M059J (cell line): ENCODE measurements around the gene FEM1B. TPM values are rescaled to one million over a fixed set of nuclear protein-coding genes. Genes with fewer than 3 reads are reported as not detected.

ENCODE experiments used
- DNase-seq: peaks from one replicate; pipeline ENCODE4 v3.0.0-alpha.2; 2012; ENCODE audit warnings: low read depth
- total RNA-seq: library from RNA; depleted of rRNA; stranded (reverse); fragments of >200 nt; shearing (Covaris generic); gene quantifications from 2 replicates; pipeline ENCODE4 v1.2.3, GENCODE V29; 2014

FEM1B gene
- total RNA-seq, 1 experiment from 2014 or later = 26.0 TPM

- no peak for DNase-seq
Observed at GRCh38 chr15:68322796-68323195, 45.3 kb downstream of the FEM1B start.

GRCh38 chr15:68325726-68326125 is 48.2 kb downstream of the FEM1B start:
- peak; percentile 15 for DNase-seq

GRCh38 chr15:68326711-68327354 is 49.3 kb downstream of the FEM1B start:
- no peak for DNase-seq

GRCh38 chr15:68328443-68328842 is 50.9 kb downstream of the FEM1B start:
- DNase-seq = peak; percentile 40

- no peak for DNase-seq
Observed at GRCh38 chr15:68328964-68329363, 51.4 kb downstream of the FEM1B start.

- DNase-seq = no peak
Observed at GRCh38 chr15:68330416-68330815, 52.9 kb downstream of the FEM1B start.

GRCh38 chr15:68330901-68331300 is 53.4 kb downstream of the FEM1B start:
- DNase-seq = no peak

GRCh38 chr15:68332266-68332665 is 54.7 kb downstream of the FEM1B start:
- no peak for DNase-seq

GRCh38 chr15:68333775-68334470 is 56.4 kb downstream of the FEM1B start:
- peak; percentile 91 for DNase-seq

GRCh38 chr15:68334661-68335124 is 57.1 kb downstream of the FEM1B start:
- DNase-seq = peak; percentile 93

GRCh38 chr15:68335251-68335650 is 57.7 kb downstream of the FEM1B start:
- DNase-seq = peak; percentile 95

- DNase-seq = no peak
Observed at GRCh38 chr15:68335655-68336054, 58.1 kb downstream of the FEM1B start.

GRCh38 chr15:68336516-68336915 is 59.0 kb downstream of the FEM1B start:
- no peak for DNase-seq

GRCh38 chr15:68337826-68338225 is 60.3 kb downstream of the FEM1B start:
- peak; percentile 80 for DNase-seq

GRCh38 chr15:68339481-68339880 is 61.9 kb downstream of the FEM1B start:
- DNase-seq = no peak

GRCh38 chr15:68340726-68341671 is 63.5 kb downstream of the FEM1B start:
- DNase-seq = no peak

- DNase-seq = no peak
Observed at GRCh38 chr15:68341760-68342725, 64.5 kb downstream of the FEM1B start.

GRCh38 chr15:68343579-68344225 is 66.2 kb downstream of the FEM1B start:
- DNase-seq = no peak

GRCh38 chr15:68344600-68344999 is 67.1 kb downstream of the FEM1B start:
- peak; percentile 35 for DNase-seq
